ENCODE results near the gene ATG7. TPM values are rescaled to one million over a fixed set of nuclear protein-coding genes. Genes with fewer than 3 reads are reported as not detected.

The ATG7 gene
- total and polyA plus RNA-seq, 4 donors: 7.4 to 53.8 (median 15.6) TPM

GRCh38 chr3:11546657-11547302, 274.6 kb downstream of the ATG7 start:
- Histone ChIP-seq H3K4me1 (ENCODE audit: control insufficient read depth in 4 of 4, insufficient read depth in 4 of 4, low read length in 3 of 4) (no peaks in the 10 kb centered on the region), H3K36me3 (ENCODE audit: control insufficient read depth in 4 of 4, insufficient read depth in 3 of 4, low read depth in 1 of 4, low read length in 3 of 4) (no peaks in the 10 kb centered on the region), H3K9ac (ENCODE audit: low read depth in 1 of 2, low read length in 2 of 2) (no peak overlapping the region), H3K4me3 (ENCODE audit: low read depth in 1 of 3, low read length in 3 of 3) (no peak overlapping the region), H3K27ac (ENCODE audit: low read depth in 1 of 2, low read length in 2 of 2) (no peak overlapping the region), H3K27me3 (ENCODE audit: control insufficient read depth in 4 of 4, insufficient read depth in 4 of 4, low read length in 3 of 4) (no peaks in the 10 kb centered on the region), H3K9me3 (ENCODE audit: control insufficient read depth in 4 of 4, low read length in 3 of 4) (no peaks in the 10 kb centered on the region)
- WGBS: 89% methylated on average over 9 of the region's 9 CpGs
- no peak for TF ChIP-seq JUND (IDR thresholded peaks at IDR 0.05)
- no peak for DNase-seq (ENCODE audit: low spot score)

GRCh38 chr3:11547498-11547897, 275.3 kb downstream of the ATG7 start:
- TF ChIP-seq RXRA (IDR thresholded peaks at IDR 0.05) (no peak), FOXA2 (IDR thresholded peaks at IDR 0.05) (no peak), ZBTB33 (IDR thresholded peaks at IDR 0.05) (no peak), FOXA1 (IDR thresholded peaks at IDR 0.05) (no peak), NR2F2 (IDR thresholded peaks at IDR 0.05) (no peak), JUND (IDR thresholded peaks at IDR 0.05) (no peak), GABPA (IDR thresholded peaks at IDR 0.05 in 1 of 2, conservative IDR thresholded peaks at IDR 0.05 in 1 of 2) (no peak), MAX (IDR thresholded peaks at IDR 0.05) (no peak), SP1 (IDR thresholded peaks at IDR 0.05) (no peak), RAD21 (IDR thresholded peaks at IDR 0.05) (no peak), TAF1 (conservative IDR thresholded peaks at IDR 0.05) (no peak), ATF3 (IDR thresholded peaks at IDR 0.05) (no peak), YY1 (IDR thresholded peaks at IDR 0.05) (no peak), CTCF (IDR thresholded peaks at IDR 0.05; ENCODE audit: low read depth, low read length, missing input control) (no peak), EGR1 (IDR thresholded peaks at IDR 0.05; ENCODE audit: low read depth in 2 of 2) (no peak)
- WGBS: 97% methylated on average over 2 of the region's 2 CpGs
- no peaks in the 10 kb centered on the region for H3K4me1 ChIP-seq (ENCODE audit: control insufficient read depth in 4 of 4, insufficient read depth in 4 of 4, low read length in 3 of 4)
- no peaks in the 10 kb centered on the region for H3K27me3 ChIP-seq (ENCODE audit: control insufficient read depth in 4 of 4, insufficient read depth in 4 of 4, low read length in 3 of 4)
- DNase-seq (ENCODE audit: low spot score): no peak
- no peaks in the 10 kb centered on the region for H3K36me3 ChIP-seq (ENCODE audit: control insufficient read depth in 4 of 4, insufficient read depth in 3 of 4, low read depth in 1 of 4, low read length in 3 of 4)
- no peak overlapping the region for H3K9ac ChIP-seq (ENCODE audit: low read depth in 1 of 2, low read length in 2 of 2)
- H3K4me3 ChIP-seq (ENCODE audit: low read depth in 1 of 3, low read length in 3 of 3): no peak overlapping the region
- no peak overlapping the region for H3K27ac ChIP-seq (ENCODE audit: low read depth in 1 of 2, low read length in 2 of 2)
- H3K9me3 ChIP-seq (ENCODE audit: control insufficient read depth in 4 of 4, low read length in 3 of 4): no peaks in the 10 kb centered on the region

- WGBS: 62% methylated on average over 7 of the region's 7 CpGs
- no peaks in the 10 kb centered on the region for H3K36me3 ChIP-seq (ENCODE audit: control insufficient read depth in 4 of 4, insufficient read depth in 3 of 4, low read depth in 1 of 4, low read length in 3 of 4)
- DNase-seq (ENCODE audit: low spot score): no peak
- H3K4me1 ChIP-seq (ENCODE audit: control insufficient read depth in 4 of 4, insufficient read depth in 4 of 4, low read length in 3 of 4): peaks cover 0 to 5% (median 3%) of the 10 kb centered on the region in 4 donors
- no peaks in the 10 kb centered on the region for H3K9me3 ChIP-seq (ENCODE audit: control insufficient read depth in 4 of 4, low read length in 3 of 4)
- H3K27me3 ChIP-seq (ENCODE audit: control insufficient read depth in 4 of 4, insufficient read depth in 4 of 4, low read length in 3 of 4): no peaks in the 10 kb centered on the region
- no peak overlapping the region for H3K4me3 ChIP-seq (ENCODE audit: low read depth in 1 of 3, low read length in 3 of 3)
- no peak overlapping the region for H3K9ac ChIP-seq (ENCODE audit: low read depth in 1 of 2, low read length in 2 of 2)
- H3K27ac ChIP-seq (ENCODE audit: low read depth in 1 of 2, low read length in 2 of 2): no peak overlapping the region
- TF ChIP-seq SP1 (IDR thresholded peaks at IDR 0.05): no peak
- no peak for TF ChIP-seq ZBTB33 (IDR thresholded peaks at IDR 0.05)
- no peak for TF ChIP-seq EGR1 (IDR thresholded peaks at IDR 0.05; ENCODE audit: low read depth in 2 of 2)
- no peak for TF ChIP-seq FOXA1 (IDR thresholded peaks at IDR 0.05)
- TF ChIP-seq GABPA (IDR thresholded peaks at IDR 0.05 in 1 of 2, conservative IDR thresholded peaks at IDR 0.05 in 1 of 2): no peak
- no peak for TF ChIP-seq TAF1 (conservative IDR thresholded peaks at IDR 0.05)
- TF ChIP-seq CTCF (IDR thresholded peaks at IDR 0.05; ENCODE audit: low read depth, low read length, missing input control): no peak
- TF ChIP-seq RAD21 (IDR thresholded peaks at IDR 0.05): no peak
- no peak for TF ChIP-seq YY1 (IDR thresholded peaks at IDR 0.05)
- TF ChIP-seq JUND (IDR thresholded peaks at IDR 0.05): no peak
- no peak for TF ChIP-seq FOXA2 (IDR thresholded peaks at IDR 0.05)
- TF ChIP-seq NR2F2 (IDR thresholded peaks at IDR 0.05): no peak
- TF ChIP-seq HNF4A (conservative IDR thresholded peaks at IDR 0.05): no peak
- no peak for TF ChIP-seq MAX (IDR thresholded peaks at IDR 0.05)
- no peak for TF ChIP-seq HNF4G (IDR thresholded peaks at IDR 0.05)
Observed at GRCh38 chr3:11548721-11549131, 276.5 kb downstream of the ATG7 start.
